Dedifferentiated amniotic fluid mesenchymal stem cell (primary cell): ENCODE results near the gene ZC3H12C.
A peak's percentile ranks its signal among the peaks of the same experiment; 100 is the strongest.

Experiments
- DNase-seq: peaks from one replicate; pipeline ENCODE4 v3.0.0-alpha.2; 2016; ENCODE audit errors: extremely low spot score

Gene ZC3H12C

DNA sequence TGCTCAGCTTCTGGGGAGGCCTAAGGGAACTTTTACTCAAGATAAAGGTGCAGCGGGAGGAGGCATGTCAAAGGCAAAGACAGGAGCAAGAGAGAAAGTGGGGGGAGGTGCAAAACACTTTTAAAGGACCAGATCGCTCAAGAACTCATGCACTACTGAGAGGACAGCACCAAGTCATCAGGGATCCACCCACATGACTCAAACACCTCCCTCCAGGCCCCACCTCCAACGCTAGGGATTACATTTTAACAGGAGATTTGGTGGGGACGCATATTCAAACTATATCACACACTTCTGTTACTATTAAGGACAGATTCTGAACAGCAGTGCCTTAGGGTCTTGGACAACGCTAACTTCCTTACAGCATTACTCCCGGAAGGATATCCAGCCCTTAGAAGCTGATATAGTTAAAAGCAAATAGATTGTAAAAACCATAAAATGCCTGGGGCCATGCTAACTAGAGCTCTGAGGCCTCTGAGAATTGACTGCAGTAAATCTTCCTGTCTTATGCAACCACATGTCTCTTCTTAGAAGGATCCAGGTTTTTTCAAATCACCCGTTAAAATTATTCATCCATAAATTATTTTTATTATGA lies 16.7 kb upstream of the ZC3H12C start:
- DNase-seq, result no peak

DNA sequence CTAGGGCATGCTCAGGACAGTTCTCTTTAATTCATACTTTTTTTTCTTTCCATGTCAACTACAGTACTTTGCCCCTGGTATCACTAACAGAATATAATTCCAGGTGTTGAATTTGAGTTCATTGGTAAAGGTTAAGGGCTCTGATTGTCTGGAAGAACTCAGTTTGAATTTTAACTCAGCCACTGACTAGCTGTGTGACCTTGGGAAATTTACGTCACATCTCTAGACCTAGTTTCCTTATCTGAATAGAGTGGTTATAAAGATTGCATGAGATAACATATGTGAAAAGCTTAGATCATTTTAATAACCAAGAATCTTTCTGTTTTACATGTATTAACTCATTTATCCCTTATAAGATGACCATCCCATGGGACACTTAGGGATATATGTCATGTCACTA lies 15.8 kb upstream of the ZC3H12C start:
- DNase-seq, result no peak

DNA sequence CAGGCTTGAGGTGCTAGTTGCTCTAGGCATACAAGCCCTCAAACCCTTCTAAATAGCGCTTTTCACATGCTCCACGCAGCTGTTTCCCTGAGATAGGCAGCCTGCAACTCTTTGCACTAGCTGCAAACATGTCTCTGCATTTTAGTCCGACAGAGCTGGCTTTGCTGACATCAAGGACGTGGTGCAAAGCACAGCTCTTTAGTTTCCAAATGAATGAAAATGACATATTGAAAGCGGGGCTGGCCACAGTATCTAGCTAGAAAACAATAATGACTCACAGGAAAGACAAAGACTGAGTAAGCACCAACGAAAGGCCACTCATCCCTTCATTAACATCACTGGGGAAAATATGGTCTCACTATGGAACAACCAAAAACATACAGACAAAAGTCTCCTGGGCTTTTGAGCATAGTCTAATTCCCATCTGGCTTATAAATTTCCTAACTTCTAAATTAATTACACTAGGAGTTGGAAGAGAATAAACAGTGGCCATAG lies 15.3 kb upstream of the ZC3H12C start:
- DNase-seq, result peak; percentile 25

DNA sequence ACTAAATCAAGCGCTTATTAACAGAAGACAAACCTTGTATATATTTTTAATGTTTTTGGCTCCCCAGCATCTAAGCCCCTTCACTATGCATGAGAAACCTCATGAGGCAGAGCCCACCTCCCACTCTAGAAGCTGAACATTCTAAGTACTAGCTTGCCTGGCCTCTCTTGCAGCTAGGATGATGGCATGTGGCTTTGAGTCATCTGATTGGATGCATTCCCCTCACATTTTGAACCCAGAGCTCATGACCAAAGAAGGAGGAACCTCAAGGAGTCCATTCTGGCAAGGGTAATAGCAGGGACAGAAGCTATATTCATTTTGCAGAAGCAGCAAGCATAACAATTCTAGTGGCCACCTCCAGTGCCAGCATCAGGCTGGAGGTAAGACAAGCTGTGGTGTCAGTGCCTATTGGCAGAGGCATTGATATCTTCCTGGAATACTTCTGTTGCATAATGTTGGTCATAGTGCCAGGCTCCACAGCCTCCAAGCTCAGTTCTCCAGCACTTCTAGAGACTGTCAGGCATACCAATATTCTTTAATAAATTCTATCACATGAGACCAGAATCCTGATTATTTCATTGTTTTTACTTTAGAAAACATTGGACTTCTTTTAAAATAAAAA lies 14.2 kb upstream of the ZC3H12C start:
- DNase-seq, result no peak

DNA sequence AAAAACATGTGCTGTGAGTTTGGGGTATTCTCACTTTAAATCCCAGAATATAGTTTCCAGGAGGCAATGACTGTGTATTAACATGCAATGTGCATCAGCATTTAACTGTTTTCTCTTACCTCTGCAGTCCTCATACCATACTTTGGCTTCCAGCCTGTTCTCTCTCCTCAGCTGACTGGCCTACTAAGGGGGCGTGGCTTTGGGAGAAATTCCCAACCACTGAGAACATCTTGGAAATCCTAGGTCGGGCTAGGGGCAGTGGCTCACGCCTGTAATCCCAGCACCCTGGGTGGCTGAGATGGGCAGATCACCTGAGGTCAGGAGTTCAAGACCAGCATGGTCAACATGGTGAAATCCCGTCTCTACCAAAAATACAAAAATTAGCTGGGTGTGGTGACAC lies 13.5 kb upstream of the ZC3H12C start:
- DNase-seq, result no peak

DNA sequence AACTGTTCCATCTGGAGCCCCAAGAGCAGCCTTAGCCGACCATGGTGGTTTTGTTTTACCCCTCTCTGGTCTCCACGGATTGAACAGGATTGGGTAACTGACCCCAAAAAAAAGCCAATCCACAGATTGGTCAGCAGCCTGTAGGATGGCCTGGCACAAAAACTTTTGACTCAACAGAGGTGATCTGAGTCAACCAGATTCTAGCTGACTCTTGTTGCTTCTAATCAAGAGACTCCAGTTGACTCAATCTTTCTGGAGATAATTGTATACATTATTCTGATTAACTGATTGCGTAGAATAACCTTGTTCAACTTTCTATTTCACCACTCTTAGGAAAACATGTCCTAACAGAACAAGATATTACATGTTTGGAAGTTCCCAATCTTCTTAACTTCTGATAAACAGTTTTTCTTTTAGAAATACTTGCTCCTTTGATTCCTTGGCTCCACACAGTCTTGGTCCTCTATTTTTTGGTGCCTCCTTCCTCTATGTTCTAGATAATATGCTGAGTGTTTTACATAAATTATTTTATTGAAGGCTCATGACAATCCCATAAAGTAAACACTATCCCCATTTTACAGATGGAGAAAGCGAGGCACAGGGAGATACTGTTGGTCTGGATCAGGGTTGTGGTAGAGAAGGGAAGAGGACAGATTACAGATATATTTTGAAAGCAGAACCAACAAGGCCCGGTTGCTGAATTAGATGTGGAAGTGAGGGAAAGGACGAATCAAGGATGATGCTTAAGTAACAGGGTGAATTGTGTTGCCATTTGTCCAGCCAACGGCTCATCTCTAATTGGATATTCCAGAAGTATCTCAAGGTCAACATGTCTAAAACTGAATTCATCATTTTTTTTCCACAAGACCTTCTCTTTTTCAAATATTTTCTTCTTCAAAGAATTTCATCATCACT lies 11.5 kb upstream of the ZC3H12C start:
- DNase-seq, result no peak

DNA sequence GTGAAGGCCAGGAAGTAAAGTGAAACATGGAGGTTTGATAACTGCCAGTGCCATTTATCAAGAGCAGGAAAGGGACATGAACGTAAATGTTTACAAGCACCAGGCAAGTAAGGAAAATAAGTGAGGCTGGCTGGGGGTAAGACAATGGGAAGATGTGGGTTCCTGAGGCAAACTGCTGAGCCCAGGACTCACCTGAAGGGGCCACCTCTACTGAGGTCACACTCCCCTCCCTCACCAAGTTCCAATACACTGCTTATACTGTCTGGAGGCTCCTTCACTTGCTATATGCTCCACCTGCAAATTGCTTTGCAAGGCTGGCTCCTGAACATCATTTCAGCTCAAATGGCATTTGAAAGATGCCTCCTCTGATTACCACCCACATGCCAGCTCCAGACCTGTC lies 10.3 kb upstream of the ZC3H12C start:
- DNase-seq, result no peak

DNA sequence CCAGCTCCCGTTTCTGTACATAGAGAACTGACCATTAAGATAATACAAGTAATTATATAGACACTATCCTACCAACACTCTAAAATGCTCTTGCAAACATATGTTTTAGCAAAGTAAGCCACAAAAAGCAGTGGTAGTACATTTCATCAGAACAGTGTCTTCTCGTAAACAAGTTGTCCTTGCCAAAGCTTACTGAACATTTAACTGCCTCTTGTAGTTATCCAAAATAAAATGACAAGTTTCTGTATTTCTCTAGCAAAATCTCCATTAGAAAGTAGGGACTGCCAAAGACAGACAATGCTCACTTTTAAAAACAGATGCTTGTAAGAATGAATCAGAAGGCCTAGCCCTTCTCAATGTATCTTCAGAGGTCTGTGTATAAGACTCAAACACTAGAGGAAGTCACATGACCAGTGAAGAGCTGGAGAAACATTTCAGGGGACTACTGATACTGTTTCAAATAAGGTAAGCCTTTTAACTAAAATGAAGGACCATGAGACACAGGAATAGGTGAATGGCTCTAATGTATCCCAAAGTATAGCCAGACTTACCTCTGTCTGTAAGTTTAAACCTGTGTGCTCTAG lies 7.8 kb upstream of the ZC3H12C start:
- no peak for DNase-seq

DNA sequence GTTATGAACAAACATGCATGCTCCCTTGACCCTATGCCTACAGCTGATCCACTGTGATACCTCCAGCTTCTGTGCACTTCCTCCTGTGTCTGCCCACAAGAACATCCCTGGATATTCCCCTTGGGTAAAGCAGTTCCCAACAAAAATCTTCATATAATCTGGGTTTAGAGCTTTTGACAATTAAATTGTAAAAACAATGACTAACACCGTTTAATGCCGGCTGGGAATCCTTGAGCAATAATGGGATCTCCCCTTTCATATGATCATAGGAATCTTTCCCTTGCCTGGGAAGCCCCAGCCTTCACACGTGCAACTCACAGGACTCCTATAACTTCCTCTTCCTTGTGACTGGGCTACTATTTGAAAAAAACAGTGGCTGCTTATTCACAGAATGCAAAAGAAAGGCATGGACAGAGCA lies 6.3 kb upstream of the ZC3H12C start:
- no peak for DNase-seq

DNA sequence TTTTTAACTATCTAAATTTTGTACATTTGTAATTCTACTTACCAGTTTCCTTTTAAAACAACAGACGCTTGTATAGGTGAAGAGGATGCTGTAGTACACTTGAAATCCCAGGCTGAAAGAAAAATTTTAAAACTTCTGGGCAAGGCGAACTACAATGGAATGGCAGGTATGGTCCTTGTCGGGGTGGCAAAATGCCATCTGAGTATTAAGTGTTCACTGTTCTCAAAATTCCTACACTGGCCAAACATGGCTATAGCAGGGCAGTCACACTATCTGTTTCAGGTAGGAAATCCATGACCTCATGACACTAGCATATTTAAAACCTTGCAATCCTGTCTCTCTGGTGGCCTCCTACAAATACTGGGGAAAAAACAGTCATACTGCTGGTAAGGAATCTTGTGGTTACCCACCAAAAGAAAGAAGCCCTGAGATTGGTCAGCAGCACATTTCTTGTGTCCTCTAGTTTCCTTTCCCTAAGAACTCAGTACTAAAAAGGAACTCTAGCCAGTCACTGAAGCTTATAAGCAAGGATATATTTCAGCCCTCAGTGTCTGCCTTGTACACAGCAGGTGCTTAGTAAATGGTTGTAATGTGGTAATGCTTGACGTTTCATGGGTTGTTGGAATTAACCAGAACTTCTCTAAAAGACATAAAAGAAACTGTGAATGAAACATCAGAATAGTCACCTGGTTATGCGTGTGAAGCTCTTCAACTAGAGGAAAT lies 5.2 kb upstream of the ZC3H12C start:
- peak; percentile 26 for DNase-seq

DNA sequence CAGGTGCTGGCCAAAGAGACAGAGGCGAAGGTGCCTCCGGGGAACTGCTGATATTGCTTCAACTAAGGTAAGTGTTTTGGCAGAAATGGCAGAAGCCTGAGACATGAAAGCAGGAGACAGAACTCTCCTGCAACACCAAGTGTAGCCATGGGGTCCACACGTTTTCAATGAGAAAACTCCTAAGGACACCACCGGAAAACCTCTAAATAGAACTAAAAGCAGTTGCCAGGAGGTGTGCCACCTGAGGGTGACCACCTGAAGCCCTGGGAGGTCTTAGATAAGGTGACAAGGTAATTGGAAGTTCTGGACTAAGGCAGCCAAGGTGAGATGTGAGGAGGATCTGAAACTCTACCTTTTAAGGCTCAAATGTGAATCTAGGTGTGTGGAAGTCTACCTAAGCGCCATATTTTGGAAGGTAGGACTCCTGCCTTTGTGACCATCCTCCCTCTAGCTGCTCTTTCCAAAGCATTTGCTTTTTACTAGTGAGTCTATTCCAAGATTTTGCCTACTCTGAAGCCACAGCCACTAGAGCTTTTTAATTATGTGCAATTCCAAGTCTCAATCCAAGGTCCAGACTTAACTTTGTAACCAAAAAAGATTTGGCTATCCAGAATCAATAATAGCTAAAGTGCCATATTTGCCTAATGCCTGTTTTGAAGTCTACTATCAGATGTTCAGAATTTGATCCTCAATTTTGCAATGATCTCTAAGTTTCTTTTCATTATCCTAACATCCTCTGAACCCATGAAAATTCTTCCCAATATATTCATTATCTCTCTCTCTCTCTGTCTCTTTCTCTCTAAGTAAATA lies 4.5 kb upstream of the ZC3H12C start:
- DNase-seq, result no peak

DNA sequence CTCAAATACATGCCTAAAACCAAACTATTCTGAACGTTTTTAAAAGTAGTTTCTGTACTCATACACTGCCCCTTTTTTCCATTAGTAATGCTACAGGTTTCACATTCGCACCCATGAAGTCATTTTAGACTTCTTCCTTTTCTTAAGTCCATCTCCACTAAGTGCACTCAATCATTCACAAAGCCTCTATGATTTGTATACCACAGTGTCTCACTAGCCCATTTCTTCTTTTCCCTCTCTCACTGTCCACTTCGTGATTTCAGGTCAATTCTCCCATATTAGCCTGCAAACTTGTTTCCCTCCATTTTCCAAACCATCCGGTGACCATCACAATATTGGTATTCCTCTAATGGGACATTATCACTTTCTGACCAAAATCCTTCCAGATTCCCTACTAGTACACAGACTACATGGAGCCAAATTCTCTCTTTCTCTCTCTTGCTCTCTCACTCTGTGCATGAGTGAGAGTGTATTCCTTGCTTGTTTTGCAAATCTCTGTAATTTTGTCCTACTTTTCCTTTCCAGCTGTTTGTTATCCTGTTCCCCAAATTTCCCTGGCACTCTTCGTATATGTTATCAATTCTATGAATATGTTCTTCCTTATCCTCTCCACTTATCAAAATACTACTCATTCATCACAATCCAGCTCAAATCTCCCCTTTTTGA lies 3.4 kb upstream of the ZC3H12C start:
- no peak for DNase-seq

DNA sequence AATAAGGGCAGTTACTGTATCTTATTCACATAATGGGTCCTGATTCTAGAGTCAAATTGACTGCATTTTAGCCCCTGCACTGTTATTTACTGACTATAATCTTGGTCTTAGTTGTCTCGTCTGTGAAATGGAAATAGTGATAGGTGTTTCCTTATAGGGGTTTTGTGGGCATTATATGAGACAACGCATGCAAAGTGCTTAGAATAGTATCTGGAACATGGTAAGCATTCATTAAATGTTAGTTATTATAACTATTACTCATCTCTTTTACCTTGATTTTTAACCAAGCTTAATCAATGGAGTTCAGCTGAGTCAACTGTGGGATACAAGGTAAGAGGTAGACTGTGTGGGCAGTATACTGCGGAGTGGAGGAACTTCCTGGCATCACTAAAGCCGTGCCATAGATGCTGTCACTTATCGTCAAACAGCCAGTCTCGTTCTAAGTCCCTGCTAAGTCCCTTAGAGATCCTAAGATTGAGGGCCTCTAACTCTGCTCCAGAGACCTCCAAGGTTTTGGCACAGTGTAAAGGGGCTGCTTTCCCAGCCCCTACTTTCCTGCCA lies 2.6 kb upstream of the ZC3H12C start:
- no peak for DNase-seq

DNA sequence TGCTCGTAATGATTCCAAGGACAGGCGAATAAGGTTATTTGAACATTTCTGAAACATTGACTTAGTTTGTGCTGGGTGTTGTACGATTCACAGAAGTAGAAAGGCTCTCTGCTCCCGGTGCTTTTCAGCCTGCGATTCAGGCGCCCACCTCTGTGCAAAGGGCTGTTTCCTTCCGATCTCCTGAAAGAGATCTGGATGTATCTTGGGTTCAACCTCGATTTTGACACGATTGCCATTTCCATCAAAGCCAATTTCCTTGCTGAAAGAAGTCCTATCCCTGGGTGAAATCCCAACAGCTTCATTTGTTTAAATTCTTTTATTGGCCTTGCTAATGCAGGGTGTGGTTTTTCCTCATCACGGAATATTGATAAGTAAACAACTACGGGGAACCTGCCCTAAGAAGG lies 1.1 kb upstream of the ZC3H12C start:
- no peak for DNase-seq

DNA sequence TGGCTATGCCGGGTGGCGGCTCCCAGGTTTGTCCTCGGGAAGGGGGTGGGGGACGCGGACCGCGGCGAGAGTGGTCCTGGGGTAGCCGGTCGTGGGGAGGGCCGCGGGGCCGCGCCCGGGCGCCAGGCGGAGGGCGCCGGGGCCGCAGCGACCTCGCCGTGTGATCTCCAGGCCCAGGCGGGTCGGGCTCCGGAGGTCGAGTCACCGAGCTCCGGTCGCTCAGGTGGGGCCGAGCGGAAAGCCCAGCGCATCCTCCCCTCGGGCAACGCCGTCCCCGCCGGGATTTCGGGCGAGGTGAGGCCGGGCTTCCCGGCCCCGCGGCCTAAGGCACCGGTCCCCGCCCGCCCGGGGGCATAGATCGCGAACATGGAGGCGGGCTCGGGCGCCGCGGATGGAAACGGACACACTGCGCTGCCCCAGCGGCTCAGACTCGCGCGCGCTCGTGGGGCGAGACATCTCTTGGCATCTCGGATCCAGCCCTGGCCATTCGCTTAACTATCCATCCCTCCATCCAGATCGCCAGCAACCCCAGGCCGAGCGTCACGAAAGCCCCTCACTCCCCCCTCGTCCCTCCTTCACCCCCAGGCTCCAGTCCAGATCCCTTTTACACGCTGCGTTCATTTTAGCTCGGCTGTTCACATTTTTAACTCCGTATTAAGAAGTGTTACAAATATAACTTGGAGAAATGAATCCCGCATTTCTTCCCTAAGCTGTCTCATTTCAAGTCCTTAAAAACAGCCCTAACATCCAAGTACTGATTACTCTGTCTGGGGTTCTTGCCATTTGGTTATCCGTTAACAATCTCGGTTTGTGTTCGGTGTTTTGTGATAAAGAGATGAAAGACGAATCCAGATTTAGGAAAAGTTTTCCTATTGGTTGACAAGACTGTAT lies 460 bp downstream of the ZC3H12C start:
- DNase-seq, result peak; percentile 59

DNA sequence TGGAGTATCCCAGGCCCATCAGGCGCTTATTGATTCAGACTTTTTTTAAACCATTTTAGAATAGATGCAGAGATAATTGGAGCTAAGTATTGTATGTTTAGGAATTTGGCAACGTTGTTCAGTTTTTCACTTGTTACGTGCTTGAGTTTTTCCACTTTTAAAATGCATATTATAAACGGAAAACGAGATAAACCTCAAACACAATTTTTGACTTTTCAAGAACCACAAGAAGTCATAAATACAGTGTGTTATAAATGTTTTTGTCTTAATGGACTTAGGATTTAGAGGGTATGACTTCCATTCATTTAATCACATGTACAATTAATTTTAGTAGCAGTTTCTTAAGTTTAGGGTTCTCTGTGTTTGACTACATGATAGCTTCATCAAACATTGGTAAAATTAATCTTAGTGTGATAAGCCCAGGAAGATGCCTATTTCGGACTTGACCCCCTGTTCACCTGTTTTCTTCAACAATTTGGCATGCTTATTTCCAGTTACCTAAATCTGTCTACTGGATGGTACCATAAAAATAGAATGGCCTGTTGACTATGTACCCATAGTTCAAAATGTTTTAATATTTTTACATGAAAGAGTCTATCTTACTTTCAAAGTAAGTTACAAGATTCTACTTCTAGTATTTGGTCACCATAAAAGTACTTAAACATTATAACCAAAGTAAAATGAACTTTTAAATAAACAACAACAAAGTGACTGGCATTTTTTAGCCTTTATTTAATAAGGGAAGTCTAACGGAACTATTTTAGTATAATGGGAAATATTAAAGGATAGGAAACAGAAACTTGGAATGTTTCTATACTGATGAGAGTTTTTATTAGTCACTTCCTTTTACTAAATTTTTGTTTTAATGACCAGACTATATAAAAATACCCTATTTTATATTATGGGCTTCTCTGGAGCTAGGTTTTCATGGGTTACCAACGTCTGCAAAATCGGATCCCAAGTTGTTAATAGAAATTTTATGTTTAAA lies 1.4 kb downstream of the ZC3H12C start:
- DNase-seq, result no peak

DNA sequence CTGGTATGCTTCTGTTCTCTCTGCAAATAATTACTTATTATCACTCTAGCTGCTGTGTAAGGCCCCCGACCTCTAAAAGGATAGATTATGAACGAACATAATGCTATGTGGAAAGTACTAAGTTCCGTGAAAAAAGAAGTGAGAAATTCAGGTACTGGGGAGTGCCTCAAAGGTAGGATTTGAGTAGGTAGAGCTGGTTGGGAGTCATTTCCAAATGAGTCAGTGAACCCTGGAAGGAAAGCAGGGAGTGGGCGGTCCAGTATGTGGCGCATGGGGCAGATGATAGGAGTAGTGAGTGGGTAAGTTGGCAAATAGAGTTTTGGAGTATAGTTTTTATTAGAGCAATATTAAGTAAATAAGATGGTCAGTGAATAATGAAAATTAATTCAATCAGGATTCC lies 2.4 kb downstream of the ZC3H12C start:
- no peak for DNase-seq

DNA sequence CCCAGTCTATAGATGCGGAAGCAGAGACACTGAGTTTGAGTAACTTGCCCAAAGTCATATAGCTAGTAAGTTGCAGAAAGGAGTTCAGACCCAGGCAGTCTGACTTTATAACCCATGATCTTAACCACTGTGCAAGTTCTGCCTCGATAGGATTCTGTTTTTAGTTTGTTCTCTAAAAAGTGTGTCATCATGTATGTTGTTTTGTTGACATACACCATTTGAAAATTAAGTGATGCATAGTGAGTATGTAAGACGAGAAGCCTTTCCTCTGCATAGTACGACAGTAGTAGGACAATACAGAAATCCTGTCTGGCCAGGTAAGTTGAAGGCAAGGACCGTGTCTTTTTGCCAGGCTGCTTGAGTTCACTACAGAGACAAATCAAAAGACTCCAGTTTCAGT lies 3.3 kb downstream of the ZC3H12C start:
- DNase-seq, result no peak
